Erythroblast (primary cell): ENCODE measurements around the gene AP2M1.

Experiments
- GATA1 ChIP-seq: IDR thresholded peaks from 2 replicates; pipeline ENCODE4 v1.6.1; 2011; ENCODE audit warnings: low read depth, mild to moderate bottlenecking, control low read depth, low read length, moderate library complexity
- POLR2A ChIP-seq: IDR thresholded peaks from 2 replicates; pipeline ENCODE4 v1.6.1; 2011; ENCODE audit warnings: mild to moderate bottlenecking, low read length

GRCh38 chr3:184164648-184165330 is 9.9 kb upstream of the AP2M1 start:
- no peak for TF ChIP-seq POLR2A
- TF ChIP-seq GATA1: no peak
